ENCODE results near the gene SMCO1.

GRCh38 chr3:196557236-196557635 is 42.1 kb upstream of the SMCO1 start:
- TF ChIP-seq, protein P1, sequence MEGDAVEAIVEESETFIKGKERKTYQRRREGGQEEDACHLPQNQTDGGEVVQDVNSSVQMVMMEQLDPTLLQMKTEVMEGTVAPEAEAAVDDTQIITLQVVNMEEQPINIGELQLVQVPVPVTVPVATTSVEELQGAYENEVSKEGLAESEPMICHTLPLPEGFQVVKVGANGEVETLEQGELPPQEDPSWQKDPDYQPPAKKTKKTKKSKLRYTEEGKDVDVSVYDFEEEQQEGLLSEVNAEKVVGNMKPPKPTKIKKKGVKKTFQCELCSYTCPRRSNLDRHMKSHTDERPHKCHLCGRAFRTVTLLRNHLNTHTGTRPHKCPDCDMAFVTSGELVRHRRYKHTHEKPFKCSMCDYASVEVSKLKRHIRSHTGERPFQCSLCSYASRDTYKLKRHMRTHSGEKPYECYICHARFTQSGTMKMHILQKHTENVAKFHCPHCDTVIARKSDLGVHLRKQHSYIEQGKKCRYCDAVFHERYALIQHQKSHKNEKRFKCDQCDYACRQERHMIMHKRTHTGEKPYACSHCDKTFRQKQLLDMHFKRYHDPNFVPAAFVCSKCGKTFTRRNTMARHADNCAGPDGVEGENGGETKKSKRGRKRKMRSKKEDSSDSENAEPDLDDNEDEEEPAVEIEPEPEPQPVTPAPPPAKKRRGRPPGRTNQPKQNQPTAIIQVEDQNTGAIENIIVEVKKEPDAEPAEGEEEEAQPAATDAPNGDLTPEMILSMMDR (conservative IDR thresholded peaks at IDR 0.05; ENCODE audit: low read depth, low read length) = no peak
- TF ChIP-seq RAD21 (IDR thresholded peaks at IDR 0.05; ENCODE audit: low read length) (no peak), SMC3 (IDR thresholded peaks at IDR 0.05; ENCODE audit: low read depth, low read length) (no peak)
